ENCODE results near the gene CPNE5.

Gene CPNE5

GRCh38 chr6:36838896-36839748 lies at the start of gene CPNE5:
CPNE5 (minus strand) TSS chr6:36839444; CDS start chr6:36839377, 67 bp downstream.
- DNase-seq = no peak
- Histone ChIP-seq H3K4me3 (ENCODE audit: low read depth, low read length) (peak within 1 kb of the TSS; percentile 49), H3K27ac (no peak within 1 kb of the TSS), H3K27me3 (replicated peaks) (peaks cover 19% of the 10 kb centered on the region), H3K36me3 (replicated peaks) (no peaks in the 10 kb centered on the region)
- in situ Hi-C loops (cut with HindIII; ENCODE audit: low pct_ligation_motif_present, low sequenced_read_pairs) = no loop called here
- no peak for TF ChIP-seq CTCF (IDR thresholded peaks at IDR 0.05; ENCODE audit: low read depth, low read length, missing control alignments)

- no peak for TF ChIP-seq CTCF (IDR thresholded peaks at IDR 0.05; ENCODE audit: low read depth, low read length, missing control alignments)
- in situ Hi-C loops (cut with HindIII; ENCODE audit: low pct_ligation_motif_present, low sequenced_read_pairs) = no loop called here
- no peak overlapping the region for H3K27ac ChIP-seq
- no peaks in the 10 kb centered on the region for H3K27me3 ChIP-seq (replicated peaks)
- no peak overlapping the region for H3K4me3 ChIP-seq (ENCODE audit: low read depth, low read length)
- no peaks in the 10 kb centered on the region for H3K36me3 ChIP-seq (replicated peaks)
- no peak for DNase-seq
Measured at GRCh38 chr6:36888115-36888643, 48.9 kb upstream of the CPNE5 start.

GRCh38 chr6:36886950-36887618 lies 47.8 kb upstream of the CPNE5 start:
- H3K36me3 ChIP-seq (replicated peaks) = no peaks in the 10 kb centered on the region
- H3K27me3 ChIP-seq (replicated peaks) = no peaks in the 10 kb centered on the region
- peak overlapping the region; percentile 76 for H3K27ac ChIP-seq
- DNase-seq = no peak
- no peak for TF ChIP-seq CTCF (IDR thresholded peaks at IDR 0.05; ENCODE audit: low read depth, low read length, missing control alignments)
- in situ Hi-C loops (cut with HindIII; ENCODE audit: low pct_ligation_motif_present, low sequenced_read_pairs) = no loop called here
- H3K4me3 ChIP-seq (ENCODE audit: low read depth, low read length) = peak overlapping the region; percentile 90

- Histone ChIP-seq H3K4me3 (ENCODE audit: low read depth, low read length) (peak within 1 kb of the TSS; percentile 90), H3K27ac (peak within 1 kb of the TSS; percentile 76), H3K36me3 (replicated peaks) (no peaks in the 10 kb centered on the region), H3K27me3 (replicated peaks) (no peaks in the 10 kb centered on the region)
- in situ Hi-C loops (cut with HindIII; ENCODE audit: low pct_ligation_motif_present, low sequenced_read_pairs) = no loop called here
- peak; percentile 90 for TF ChIP-seq CTCF (IDR thresholded peaks at IDR 0.05; ENCODE audit: low read depth, low read length, missing control alignments)
- DNase-seq = peak; percentile 95
Measured at GRCh38 chr6:36885461-36886401, 46.5 kb upstream of the CPNE5 start, which contains the start of gene C6orf89. C6orf89 (plus strand) TSS chr6:36885952; CDS start chr6:36899445, 13,493 bp downstream.

- no peak for TF ChIP-seq CTCF (IDR thresholded peaks at IDR 0.05; ENCODE audit: low read depth, low read length, missing control alignments)
- Histone ChIP-seq H3K4me3 (ENCODE audit: low read depth, low read length) (no peak overlapping the region), H3K36me3 (replicated peaks) (no peaks in the 10 kb centered on the region), H3K27me3 (replicated peaks) (no peaks in the 10 kb centered on the region), H3K27ac (no peak overlapping the region)
- DNase-seq = no peak
- in situ Hi-C loops (cut with HindIII; ENCODE audit: low pct_ligation_motif_present, low sequenced_read_pairs) = no loop called here
Measured at GRCh38 chr6:36884610-36885009, 45.4 kb upstream of the CPNE5 start.

Data from brain microvascular endothelial cell (primary cell).